Mucosa of descending colon (tissue), 3 donors: ENCODE measurements around the gene DPP3. TPM values are rescaled to one million over a fixed set of nuclear protein-coding genes. Genes with fewer than 3 reads are reported as not detected.

Experiments
- ATAC-seq: fragments of 200-7000 bp; cut with Tn5 transposase; one replicate; pipeline ENCODE4 v1.9.1; 2020; ENCODE audit warnings: mild to moderate bottlenecking, moderate library complexity
- DNase-seq, 3 donors: peaks; one replicate each; pipeline ENCODE4 v3.0.0-alpha.2; 2020
- H3K36me3 ChIP-seq: fragments of 200-600 bp; one replicate; pipeline ENCODE4 v1.8.0; 2021; ENCODE audit warnings: low read depth, mild to moderate bottlenecking
- H3K4me1 ChIP-seq: fragments of 200-600 bp; one replicate; pipeline ENCODE4 v1.8.0; 2021; ENCODE audit warnings: low read depth, mild to moderate bottlenecking
- H3K4me3 ChIP-seq: fragments of 200-600 bp; one replicate; pipeline ENCODE4 v1.8.0; 2021; ENCODE audit warnings: mild to moderate bottlenecking
- H3K9me3 ChIP-seq: fragments of 200-600 bp; one replicate; pipeline ENCODE4 v1.8.0; 2021; ENCODE audit warnings: mild to moderate bottlenecking
- CTCF ChIP-seq: fragments of 200-600 bp; IDR thresholded peaks from one replicate; pipeline ENCODE4 v1.8.0; 2022; ENCODE audit warnings: antibody characterized with exemption, mild to moderate bottlenecking
- intact Hi-C, 2 donors: fragments of 100-400 bp; cut with DNase I in 1 of 2; cut with micrococcal nuclease in 1 of 2; formaldehyde crosslinking; loops; one replicate each; pipeline versions ENCODE4 v1.11.0 to v1.11.1; 2022; cut with DNase I, micrococcal nuclease
- total RNA-seq, 3 donors: library from RNA; stranded (reverse); fragmentation: NEBNext Ultra II Directional in 2 of 3; extraction: Animal tissue kit (Norgen Biotek cat#: 25700) in 2 of 3; gene quantifications; one replicate each; pipeline versions ENCODE4 v1.2.1 to v1.2.4, GENCODE V29; 2021 to 2023
- donor health status: DM: no; HTN: no; CAD: no; lungs with moderate emphysema.
- donor health status: DM: no; HTN: no; CAD: no.
- donor health status: DM: no; HTN: yes; CAD: no.

The DPP3 gene
- total RNA-seq, 3 donors from 2014 or later, result 37.9 to 92.2 (median 75.5) TPM

GRCh38 chr11:66548774-66549630 lies 68.8 kb downstream of the DPP3 start:
- Histone ChIP-seq H3K36me3 (no peaks in the 10 kb centered on the region), H3K4me1 (peaks cover 20% of the 10 kb centered on the region), H3K9me3 (no peaks in the 10 kb centered on the region), H3K4me3 (no peak overlapping the region)
- DNase-seq (no peak), ATAC-seq (no peak)
- intact Hi-C loops, result no loop called here
- no peak for TF ChIP-seq CTCF

- no peak for ATAC-seq
- no peak for TF ChIP-seq CTCF
These were observed 69.5 kb downstream of the DPP3 start for GRCh38 chr11:66549696-66550095.

GRCh38 chr11:66550887-66551286 lies 70.7 kb downstream of the DPP3 start:
- intact Hi-C loops, result no loop called here
- no peaks in the 10 kb centered on the region for H3K36me3 ChIP-seq
- ATAC-seq (no peak), DNase-seq (no peak)
- peaks cover 8% of the 10 kb centered on the region for H3K4me1 ChIP-seq
- no peak overlapping the region for H3K4me3 ChIP-seq
- H3K9me3 ChIP-seq, result no peaks in the 10 kb centered on the region
- no peak for TF ChIP-seq CTCF

More at GRCh38 chr11:66549696-66550095, 69.5 kb downstream of the DPP3 start:
- intact Hi-C loops, result no loop called here
- H3K9me3 ChIP-seq, result no peaks in the 10 kb centered on the region
- no peak for DNase-seq
- no peak overlapping the region for H3K4me3 ChIP-seq
- H3K36me3 ChIP-seq, result no peaks in the 10 kb centered on the region
- peaks cover 16% of the 10 kb centered on the region for H3K4me1 ChIP-seq

- intact Hi-C loops, result no loop called here
- DNase-seq, result no peak
- no peak for ATAC-seq
- TF ChIP-seq CTCF, result no peak
- H3K36me3 ChIP-seq, result no peaks in the 10 kb centered on the region
- no peaks in the 10 kb centered on the region for H3K4me1 ChIP-seq
- H3K4me3 ChIP-seq, result no peak overlapping the region
- no peaks in the 10 kb centered on the region for H3K9me3 ChIP-seq
These were observed 74.4 kb downstream of the DPP3 start for GRCh38 chr11:66554602-66555001.

GRCh38 chr11:66555416-66555815 lies 75.2 kb downstream of the DPP3 start:
- H3K9me3 ChIP-seq, result no peaks in the 10 kb centered on the region
- intact Hi-C loops, result no loop called here
- DNase-seq, result no peak

More at GRCh38 chr11:66555416-66555815, 75.2 kb downstream of the DPP3 start:
- Histone ChIP-seq H3K4me1 (no peaks in the 10 kb centered on the region), H3K4me3 (no peak overlapping the region), H3K36me3 (no peaks in the 10 kb centered on the region)
- ATAC-seq, result no peak
- TF ChIP-seq CTCF, result no peak
